Smooth muscle cell (in vitro differentiated cells): Measurements from ENCODE around the gene TMC3. TPM values are rescaled to one million over a fixed set of nuclear protein-coding genes. Genes with fewer than 3 reads are reported as not detected.

Source experiments
- DNase-seq: peaks from one replicate; lab custom pipeline; 2025; ENCODE audit not compliant: unreplicated experiment; lab: John Stamatoyannopoulos, UW
- H2AFZ ChIP-seq: fragments of 200-600 bp; sonication (generic); 2 replicates; pipeline ENCODE4 v1.6.0; 2016; ENCODE audit warnings: antibody characterized with exemption, low read depth, mild to moderate bottlenecking
- H3F3A ChIP-seq: fragments of 200-600 bp; sonication (generic); 2 replicates; pipeline ENCODE4 v1.6.0; 2017; ENCODE audit warnings: antibody characterized with exemption, low read depth
- H3K27ac ChIP-seq: fragments of 200-600 bp; sonication (generic); 2 replicates; pipeline ENCODE4 v1.5.1; 2016; ENCODE audit warnings: low read depth, mild to moderate bottlenecking
- H3K27me3 ChIP-seq: fragments of 200-600 bp; sonication (generic); 2 replicates; pipeline ENCODE4 v1.6.1; 2016; ENCODE audit warnings: low read depth, mild to moderate bottlenecking
- H3K36me3 ChIP-seq: fragments of 200-600 bp; sonication (generic); 2 replicates; pipeline ENCODE4 v1.5.1; 2016; ENCODE audit warnings: low read depth
- H3K4me1 ChIP-seq: fragments of 200-600 bp; sonication (generic); 2 replicates; pipeline ENCODE4 v1.5.1; 2016; ENCODE audit warnings: low read depth
- H3K4me2 ChIP-seq: fragments of 200-600 bp; sonication (generic); 2 replicates; pipeline ENCODE4 v1.6.0; 2016; ENCODE audit warnings: mild to moderate bottlenecking
- H3K4me3 ChIP-seq: fragments of 200-600 bp; sonication (generic); 2 replicates; pipeline ENCODE4 v1.5.1; 2016; ENCODE audit warnings: mild to moderate bottlenecking
- H3K79me2 ChIP-seq: fragments of 200-600 bp; sonication (generic); 2 replicates; pipeline ENCODE4 v1.6.0; 2016; ENCODE audit warnings: low read depth, mild to moderate bottlenecking
- H3K9ac ChIP-seq: fragments of 200-600 bp; sonication (generic); 2 replicates; pipeline ENCODE4 v1.6.0; 2016; ENCODE audit warnings: low read depth
- H3K9me3 ChIP-seq: fragments of 200-600 bp; sonication (generic); replicated peaks from 2 replicates; pipeline ENCODE4 v1.5.1; 2016; ENCODE audit warnings: low read depth
- H4K20me1 ChIP-seq: fragments of 200-600 bp; sonication (generic); 2 replicates; pipeline ENCODE4 v1.6.0; 2016; ENCODE audit warnings: low read depth
- WGBS: methylation state at CpG from one replicate; pipeline ENCODE4 v1.1.7; 2016; ENCODE audit warnings: low lambda C conversion rate; 5-methylcytosine and 5-hydroxymethylcytosine counted together
- polyA plus RNA-seq: library from polyadenylated mRNA; unstranded; fragments of >200 nt; fragmentation: Nextera tagmentation; extraction: Ambion mirVana; gene quantifications from 2 replicates; pipeline ENCODE4 v1.2.1, GENCODE V29; 2016
- total RNA-seq: library from RNA; depleted of rRNA; stranded (reverse); fragments of >200 nt; gene quantifications from 2 replicates; pipeline ENCODE4 v1.2.3, GENCODE V29; 2014
- TF ChIP-seq, protein P1 (sequence below): fragments of 200-600 bp; sonication (generic); IDR thresholded peaks from 2 replicates; pipeline ENCODE4 v1.5.1; 2017; ENCODE audit warnings: borderline replicate concordance, mild to moderate bottlenecking, antibody characterized with exemption; ENCODE audit not compliant: insufficient read depth, poor library complexity, severe bottlenecking

The TMC3 gene
- total and polyA plus RNA-seq, 2 experiments from 2014 or later = not detected

DNA sequence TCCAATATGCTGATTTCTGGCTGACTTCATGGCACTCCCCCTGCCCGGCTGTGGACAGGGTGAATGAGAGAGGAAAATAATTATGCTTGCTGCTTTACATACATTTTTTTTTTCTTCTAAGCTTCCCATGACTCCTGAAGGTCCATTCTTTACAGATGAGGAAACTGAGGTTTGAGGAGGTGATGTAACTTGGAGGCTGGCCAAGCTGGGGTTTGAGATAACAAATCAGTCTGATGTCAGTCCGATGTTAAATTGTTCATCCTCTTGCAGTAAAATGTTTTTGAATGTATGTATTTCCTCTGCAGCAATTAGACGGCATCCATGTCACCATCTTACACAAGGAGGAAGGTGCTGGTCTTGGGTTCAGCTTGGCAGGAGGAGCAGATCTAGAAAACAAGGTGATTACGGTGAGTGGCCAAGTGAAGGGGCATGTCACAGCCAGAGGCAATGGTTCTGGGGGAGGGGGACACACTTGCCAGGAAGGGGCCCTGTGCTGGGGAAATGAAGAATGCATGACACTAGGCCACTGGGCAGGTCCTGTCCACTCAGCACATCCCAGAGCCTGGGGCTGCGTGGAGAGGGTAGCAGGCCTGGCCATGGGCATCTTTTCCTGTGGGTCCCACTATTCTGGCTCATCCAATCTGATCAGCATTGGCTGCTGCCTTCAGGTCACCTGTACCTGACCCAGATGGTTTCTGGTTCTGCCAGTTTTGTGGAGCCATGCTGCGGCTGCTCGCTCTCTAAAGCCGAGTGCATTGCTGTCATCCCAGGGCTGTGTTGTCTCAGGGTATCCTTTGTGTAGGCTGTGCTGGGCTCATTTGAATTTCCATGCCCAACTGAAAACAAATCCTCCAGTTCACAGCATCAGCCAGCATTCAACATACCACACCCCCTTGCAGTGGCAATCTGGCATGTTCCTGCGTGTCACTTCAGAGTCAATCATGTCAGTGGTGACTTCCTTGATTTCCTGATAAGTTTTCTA, 70.5 kb downstream of the TMC3 start:
- H3K36me3 ChIP-seq = no peaks in the 10 kb centered on the region
- no peaks in the 10 kb centered on the region for H3F3A ChIP-seq
- no peak overlapping the region for H3K4me3 ChIP-seq
- peak overlapping the region; percentile 72 for H3K27ac ChIP-seq
- H3K79me2 ChIP-seq = no peaks in the 10 kb centered on the region
- no peak overlapping the region for H3K9ac ChIP-seq
- H3K4me1 ChIP-seq = peaks cover 13% of the 10 kb centered on the region
- TF ChIP-seq, protein P1, sequence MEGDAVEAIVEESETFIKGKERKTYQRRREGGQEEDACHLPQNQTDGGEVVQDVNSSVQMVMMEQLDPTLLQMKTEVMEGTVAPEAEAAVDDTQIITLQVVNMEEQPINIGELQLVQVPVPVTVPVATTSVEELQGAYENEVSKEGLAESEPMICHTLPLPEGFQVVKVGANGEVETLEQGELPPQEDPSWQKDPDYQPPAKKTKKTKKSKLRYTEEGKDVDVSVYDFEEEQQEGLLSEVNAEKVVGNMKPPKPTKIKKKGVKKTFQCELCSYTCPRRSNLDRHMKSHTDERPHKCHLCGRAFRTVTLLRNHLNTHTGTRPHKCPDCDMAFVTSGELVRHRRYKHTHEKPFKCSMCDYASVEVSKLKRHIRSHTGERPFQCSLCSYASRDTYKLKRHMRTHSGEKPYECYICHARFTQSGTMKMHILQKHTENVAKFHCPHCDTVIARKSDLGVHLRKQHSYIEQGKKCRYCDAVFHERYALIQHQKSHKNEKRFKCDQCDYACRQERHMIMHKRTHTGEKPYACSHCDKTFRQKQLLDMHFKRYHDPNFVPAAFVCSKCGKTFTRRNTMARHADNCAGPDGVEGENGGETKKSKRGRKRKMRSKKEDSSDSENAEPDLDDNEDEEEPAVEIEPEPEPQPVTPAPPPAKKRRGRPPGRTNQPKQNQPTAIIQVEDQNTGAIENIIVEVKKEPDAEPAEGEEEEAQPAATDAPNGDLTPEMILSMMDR = no peak
- H3K27me3 ChIP-seq = no peaks in the 10 kb centered on the region
- DNase-seq = no peak
- H4K20me1 ChIP-seq = no peaks in the 10 kb centered on the region
- peak overlapping the region; percentile 77 for H2AFZ ChIP-seq
- WGBS = 69% methylated on average over 9 of the region's 9 CpGs
- H3K9me3 ChIP-seq = no peaks in the 10 kb centered on the region
- peak overlapping the region; percentile 55 for H3K4me2 ChIP-seq

DNA sequence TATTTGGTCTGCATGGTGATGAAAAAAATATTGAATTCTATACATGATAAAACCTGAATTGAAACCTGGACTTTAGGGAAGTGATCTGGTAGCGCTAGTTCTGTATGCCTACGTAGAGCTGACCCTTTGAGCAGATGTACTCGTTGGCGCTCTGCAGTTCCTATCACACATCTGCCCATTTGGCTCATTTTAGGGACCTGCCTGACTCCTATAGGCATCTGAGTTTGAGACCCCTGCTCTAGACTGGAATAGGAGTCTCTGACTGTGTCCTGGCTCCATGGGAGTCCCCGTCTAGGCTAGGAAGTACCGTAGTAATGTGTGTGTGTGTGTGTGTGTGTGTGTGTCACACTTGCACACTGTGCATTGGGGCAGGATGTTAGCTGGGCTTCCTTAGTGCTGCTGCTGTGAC, 71.3 kb downstream of the TMC3 start:
- no peak overlapping the region for H2AFZ ChIP-seq
- DNase-seq = no peak
- TF ChIP-seq, protein P1 = no peak
- no peaks in the 10 kb centered on the region for H4K20me1 ChIP-seq
- H3K9ac ChIP-seq = no peak overlapping the region
- no peaks in the 10 kb centered on the region for H3F3A ChIP-seq
- H3K36me3 ChIP-seq = no peaks in the 10 kb centered on the region
- H3K9me3 ChIP-seq = no peaks in the 10 kb centered on the region
- no peak overlapping the region for H3K4me2 ChIP-seq
- H3K4me1 ChIP-seq = peaks cover 13% of the 10 kb centered on the region
- no peak overlapping the region for H3K27ac ChIP-seq
- no peaks in the 10 kb centered on the region for H3K27me3 ChIP-seq
- H3K4me3 ChIP-seq = no peak overlapping the region
- 95% methylated on average over 6 of the region's 6 CpGs for WGBS
- no peaks in the 10 kb centered on the region for H3K79me2 ChIP-seq

DNA sequence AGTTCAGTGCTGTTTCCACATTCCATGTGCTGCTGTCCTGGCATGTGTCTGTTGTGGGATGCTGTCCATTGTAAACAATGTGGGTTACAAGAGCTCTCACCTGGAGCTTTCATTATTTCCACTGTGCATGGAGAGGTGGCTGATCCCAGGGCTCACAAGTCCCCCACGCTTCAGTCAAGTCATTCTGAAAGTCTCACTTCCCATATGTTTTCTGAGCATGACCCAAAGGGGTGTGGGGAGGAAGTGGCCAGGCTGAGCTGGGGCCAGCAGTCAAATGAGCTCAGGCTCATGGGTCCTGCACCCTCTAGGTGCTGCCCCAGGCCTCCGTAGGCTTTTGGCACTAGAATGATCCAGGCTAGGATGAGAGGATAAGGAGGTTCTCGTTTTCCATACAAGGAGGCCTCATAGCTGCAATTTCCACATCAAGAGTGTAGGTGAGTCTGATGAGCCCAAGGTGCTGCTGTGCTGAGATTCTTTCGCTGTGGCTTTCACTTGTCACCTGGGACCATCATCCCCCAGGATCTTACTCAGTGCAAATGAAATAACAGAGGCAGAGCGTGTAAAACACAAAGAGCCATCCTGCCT, 72.1 kb downstream of the TMC3 start:
- TF ChIP-seq, protein P1 = no peak
- WGBS = 89% methylated on average over 5 of the region's 5 CpGs
- Histone ChIP-seq H3K9ac (no peak overlapping the region), H4K20me1 (no peaks in the 10 kb centered on the region), H3K4me3 (no peak overlapping the region), H3K4me1 (peaks cover 13% of the 10 kb centered on the region), H3K9me3 (no peaks in the 10 kb centered on the region), H2AFZ (no peak overlapping the region), H3K36me3 (no peaks in the 10 kb centered on the region), H3K27ac (no peak overlapping the region), H3K27me3 (no peaks in the 10 kb centered on the region), H3F3A (no peaks in the 10 kb centered on the region), H3K79me2 (no peaks in the 10 kb centered on the region), H3K4me2 (no peak overlapping the region)
- DNase-seq = no peak
